Left lung (tissue), 10 donors: ENCODE results near the gene TRPC6. TPM values are rescaled to one million over a fixed set of nuclear protein-coding genes. Genes with fewer than 3 reads are reported as not detected.

ENCODE experiments used
- ATAC-seq: fragments of 200-7000 bp; cut with Tn5 transposase; one replicate; pipeline ENCODE4 v1.9.1; 2020; ENCODE audit warnings: moderate library complexity
- DNase-seq, 4 donors: peaks; one replicate each; pipeline ENCODE4 v3.0.0-alpha.2; 2013 to 2020
- H3K27ac ChIP-seq, 2 donors: fragments of 200-600 bp; sonication (generic) in 1 of 2; one replicate each; pipeline versions ENCODE4 v1.5.0 to v1.8.0; 2020 to 2021
- H3K27me3 ChIP-seq, 2 donors: fragments of 200-600 bp; sonication (generic) in 1 of 2; one replicate each; pipeline versions ENCODE4 v1.5.0 to v1.8.0; 2020 to 2021
- H3K36me3 ChIP-seq, 2 donors: fragments of 200-600 bp; sonication (generic) in 1 of 2; one replicate each; pipeline versions ENCODE4 v1.5.0 to v1.8.0; 2020 to 2021
- H3K4me1 ChIP-seq, 2 donors: fragments of 200-600 bp; one replicate each; pipeline ENCODE4 v1.8.0; 2021
- H3K4me3 ChIP-seq, 2 donors: fragments of 200-600 bp; sonication (generic) in 1 of 2; one replicate each; pipeline versions ENCODE4 v1.5.0 to v1.8.0; 2020 to 2021; ENCODE audit warnings: mild to moderate bottlenecking in 1 of 2
- H3K9me3 ChIP-seq, 2 donors: fragments of 200-600 bp; sonication (generic) in 1 of 2; one replicate each; pipeline versions ENCODE4 v1.5.0 to v1.8.0; 2020 to 2021
- intact Hi-C, 2 donors: fragments of 100-400 bp; cut with DNase I; formaldehyde crosslinking; loops; one replicate each; pipeline versions ENCODE4 v1.11.2 to v1.14.2; 2022
- polyA plus RNA-seq, 6 donors: library from polyadenylated mRNA; unstranded; fragments of 120-200 nt; gene quantifications; one replicate each; pipeline ENCODE4 v1.2.1, GENCODE V29; 2013; ENCODE audit not compliant: insufficient read length in 6 of 6
- total RNA-seq, 2 donors: library from RNA; stranded (reverse); fragmentation: NEBNext Ultra II Directional; extraction: Animal tissue kit (Norgen Biotek cat#: 25700); gene quantifications; one replicate each; pipeline ENCODE4 v1.2.1, GENCODE V29; 2021
- TF ChIP-seq, protein P1 (sequence below), 2 donors: fragments of 200-600 bp; sonication (generic) in 1 of 2; IDR thresholded peaks; one replicate each; pipeline versions ENCODE4 v1.5.0 to v1.8.0; 2021; ENCODE audit warnings: antibody characterized with exemption in 2 of 2
- donor health status: DM: no; HTN: yes; CAD: no.
- donor health status: DM: no; HTN: no; CAD: no.

Gene TRPC6
- total and polyA plus RNA-seq, 8 donors, result 11.0 to 54.3 (median 39.1) TPM

GRCh38 chr11:101612481-101612880 lies 28.7 kb upstream of the TRPC6 start:
- H3K4me1 ChIP-seq, result no peaks in the 10 kb centered on the region
- H3K27ac ChIP-seq, result no peak overlapping the region
- TF ChIP-seq, protein P1, sequence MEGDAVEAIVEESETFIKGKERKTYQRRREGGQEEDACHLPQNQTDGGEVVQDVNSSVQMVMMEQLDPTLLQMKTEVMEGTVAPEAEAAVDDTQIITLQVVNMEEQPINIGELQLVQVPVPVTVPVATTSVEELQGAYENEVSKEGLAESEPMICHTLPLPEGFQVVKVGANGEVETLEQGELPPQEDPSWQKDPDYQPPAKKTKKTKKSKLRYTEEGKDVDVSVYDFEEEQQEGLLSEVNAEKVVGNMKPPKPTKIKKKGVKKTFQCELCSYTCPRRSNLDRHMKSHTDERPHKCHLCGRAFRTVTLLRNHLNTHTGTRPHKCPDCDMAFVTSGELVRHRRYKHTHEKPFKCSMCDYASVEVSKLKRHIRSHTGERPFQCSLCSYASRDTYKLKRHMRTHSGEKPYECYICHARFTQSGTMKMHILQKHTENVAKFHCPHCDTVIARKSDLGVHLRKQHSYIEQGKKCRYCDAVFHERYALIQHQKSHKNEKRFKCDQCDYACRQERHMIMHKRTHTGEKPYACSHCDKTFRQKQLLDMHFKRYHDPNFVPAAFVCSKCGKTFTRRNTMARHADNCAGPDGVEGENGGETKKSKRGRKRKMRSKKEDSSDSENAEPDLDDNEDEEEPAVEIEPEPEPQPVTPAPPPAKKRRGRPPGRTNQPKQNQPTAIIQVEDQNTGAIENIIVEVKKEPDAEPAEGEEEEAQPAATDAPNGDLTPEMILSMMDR (IDR thresholded peaks at IDR 0.05), result no peak
- ATAC-seq (no peak), DNase-seq (no peak)
- no peak overlapping the region for H3K4me3 ChIP-seq
- no peaks in the 10 kb centered on the region for H3K36me3 ChIP-seq
- intact Hi-C loops, result no loop called here
- H3K27me3 ChIP-seq, result no peaks in the 10 kb centered on the region
- no peaks in the 10 kb centered on the region for H3K9me3 ChIP-seq

DNA sequence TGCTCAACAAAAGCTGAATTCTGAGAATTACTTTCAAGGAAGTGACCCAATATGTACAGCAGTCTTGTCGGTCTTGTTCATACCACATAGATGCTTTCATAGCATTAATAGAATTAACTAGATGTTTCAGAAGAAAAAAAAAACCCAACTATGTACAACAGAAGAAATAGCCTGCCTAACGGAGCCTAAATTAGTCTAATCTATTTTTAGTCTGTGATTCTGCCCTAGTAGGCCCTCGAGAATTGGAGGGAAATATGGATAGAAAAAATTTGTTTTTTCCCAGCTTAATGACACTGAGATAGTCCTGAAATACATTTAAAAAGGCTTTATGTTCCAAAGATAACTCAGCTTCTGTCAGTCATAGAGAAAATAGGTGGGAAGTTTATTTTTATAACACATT lies 17.1 kb upstream of the TRPC6 start:
- DNase-seq, result no peak
- H3K36me3 ChIP-seq, result no peaks in the 10 kb centered on the region
- ATAC-seq, result no peak
- H3K4me1 ChIP-seq, result no peaks in the 10 kb centered on the region
- no peaks in the 10 kb centered on the region for H3K27me3 ChIP-seq
- intact Hi-C loops, result no loop called here
- no peak overlapping the region for H3K27ac ChIP-seq
- H3K4me3 ChIP-seq, result no peak overlapping the region
- TF ChIP-seq, protein P1 (IDR thresholded peaks at IDR 0.05), result no peak
- H3K9me3 ChIP-seq, result no peaks in the 10 kb centered on the region

DNA sequence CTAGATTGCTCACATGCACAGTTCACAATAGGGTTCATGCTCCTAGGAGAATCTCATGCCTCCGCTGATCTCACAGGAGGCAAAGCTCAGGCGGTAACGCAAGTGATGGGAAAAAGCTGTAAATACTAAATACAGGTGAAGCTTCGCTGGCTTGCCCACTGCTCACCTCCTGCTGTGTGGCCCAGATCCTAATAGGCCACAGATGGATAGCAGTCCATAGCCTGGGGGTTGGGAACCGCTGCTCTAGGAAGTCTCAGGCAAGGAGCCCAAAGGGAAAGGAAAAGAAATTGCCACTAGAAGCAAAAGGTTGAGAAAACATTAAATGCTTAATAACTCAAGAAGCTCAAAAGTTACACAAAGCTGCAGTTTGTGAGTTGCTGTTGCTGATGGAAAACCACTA lies 3.2 kb upstream of the TRPC6 start:
- TF ChIP-seq, protein P1 (IDR thresholded peaks at IDR 0.05), result no peak
- Histone ChIP-seq H3K4me1 (no peaks in the 10 kb centered on the region), H3K27ac (no peak overlapping the region), H3K4me3 (no peak overlapping the region), H3K9me3 (no peaks in the 10 kb centered on the region), H3K36me3 (no peaks in the 10 kb centered on the region), H3K27me3 (peaks cover 2 to 26% of the 10 kb centered on the region in 2 donors)
- no peak for DNase-seq
- intact Hi-C loops, result no loop called here
- ATAC-seq, result no peak

DNA sequence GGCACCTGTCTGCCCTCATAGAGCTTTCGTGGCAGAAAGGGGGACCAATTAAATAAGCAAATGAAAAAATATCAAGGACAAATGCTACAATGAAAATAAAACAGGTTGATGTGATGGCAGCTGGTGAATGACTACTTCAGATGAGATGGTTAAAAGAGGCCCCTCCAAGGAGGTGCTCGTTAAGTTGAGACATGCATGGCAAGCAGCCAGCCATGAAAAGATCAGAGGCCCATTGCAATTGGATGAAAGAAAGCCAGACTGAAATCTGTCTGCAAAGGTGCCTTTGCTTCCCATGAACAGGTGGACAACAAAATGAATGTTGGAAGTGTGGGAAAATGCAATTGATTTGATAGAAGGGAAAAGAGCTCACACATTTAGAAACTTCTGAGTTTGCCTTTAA lies 848 bp upstream of the TRPC6 start:
- DNase-seq (peak in 1 of 4 donors; percentile 6), ATAC-seq (no peak)
- Histone ChIP-seq H3K4me3 (no peak overlapping the region), H3K9me3 (no peaks in the 10 kb centered on the region), H3K27me3 (peaks cover 10 to 37% of the 10 kb centered on the region in 2 donors), H3K4me1 (no peaks in the 10 kb centered on the region), H3K27ac (no peak overlapping the region), H3K36me3 (no peaks in the 10 kb centered on the region)
- TF ChIP-seq, protein P1 (IDR thresholded peaks at IDR 0.05), result no peak
- intact Hi-C loops, result no loop called here

- peak overlapping the region; percentile 67 to 76 for H3K27ac ChIP-seq
- no peak for DNase-seq
- intact Hi-C loops, result no loop called here
- H3K36me3 ChIP-seq, result no peaks in the 10 kb centered on the region
- ATAC-seq, result no peak
- H3K27me3 ChIP-seq, result peaks cover 10 to 37% of the 10 kb centered on the region in 2 donors
- no peaks in the 10 kb centered on the region for H3K4me1 ChIP-seq
- peak overlapping the region; percentile 33 to 36 for H3K4me3 ChIP-seq
- no peaks in the 10 kb centered on the region for H3K9me3 ChIP-seq
- TF ChIP-seq, protein P1 (IDR thresholded peaks at IDR 0.05), result no peak
These were observed 315 bp upstream of the TRPC6 start for GRCh38 chr11:101584129-101584515.
